Ascending aorta (tissue), 2 donors: ENCODE results near the gene UBE2O. TPM values are rescaled to one million over a fixed set of nuclear protein-coding genes. Genes with fewer than 3 reads are reported as not detected.

Experiments
- DNase-seq, 2 donors: peaks; one replicate each; pipeline ENCODE4 v3.0.0-alpha.2; 2019; ENCODE audit warnings: low spot score in 2 of 2
- H3K27ac ChIP-seq, 2 donors: fragments of 200-600 bp; sonication (generic); one replicate each; pipeline ENCODE4 v1.5.1; 2016 to 2017; ENCODE audit warnings: mild to moderate bottlenecking in 1 of 2
- H3K27me3 ChIP-seq: fragments of 200-600 bp; sonication (generic); one replicate; pipeline ENCODE4 v1.5.1; 2017
- H3K36me3 ChIP-seq, 2 donors: fragments of 200-600 bp; sonication (generic); one replicate each; pipeline ENCODE4 v1.5.1; 2016
- H3K4me1 ChIP-seq, 2 donors: fragments of 200-600 bp; sonication (generic); one replicate each; pipeline ENCODE4 v1.5.1; 2016 to 2017; ENCODE audit warnings: mild to moderate bottlenecking in 1 of 2
- H3K4me3 ChIP-seq, 2 donors: fragments of 200-600 bp; sonication (generic); one replicate each; pipeline ENCODE4 v1.5.1; 2016 to 2017; ENCODE audit warnings: mild to moderate bottlenecking in 1 of 2
- H3K9me3 ChIP-seq, 2 donors: fragments of 200-600 bp; sonication (generic); one replicate each; pipeline ENCODE4 v1.5.1; 2016
- CTCF ChIP-seq, 3 experiments: fragments of 200-600 bp in 2 of 3; fragments of 450-650 bp in 1 of 3; sonication (generic) in 2 of 3; IDR thresholded peaks; one replicate each; pipeline ENCODE4 v1.5.1; 2016 to 2019; ENCODE audit warnings: antibody characterized with exemption in 3 of 3, mild to moderate bottlenecking in 1 of 3, moderate library complexity in 1 of 3
- intact Hi-C: fragments of 100-400 bp; cut with DNase I; formaldehyde crosslinking; loops from one replicate; pipeline ENCODE4 v1.15.1; 2023
- total RNA-seq: library from RNA; depleted of rRNA; stranded (reverse); fragments of >200 nt; gene quantifications from one replicate; pipeline ENCODE4 v1.1.0, GENCODE V29; 2016

The UBE2O gene
- total RNA-seq, 1 donor from 2014 or later: 19.6 TPM

- no peak overlapping the region for H3K27ac ChIP-seq
- intact Hi-C loops: no loop called here
- no peak for DNase-seq
Measured at GRCh38 chr17:76405967-76406647, 46.8 kb downstream of the UBE2O start.

DNA sequence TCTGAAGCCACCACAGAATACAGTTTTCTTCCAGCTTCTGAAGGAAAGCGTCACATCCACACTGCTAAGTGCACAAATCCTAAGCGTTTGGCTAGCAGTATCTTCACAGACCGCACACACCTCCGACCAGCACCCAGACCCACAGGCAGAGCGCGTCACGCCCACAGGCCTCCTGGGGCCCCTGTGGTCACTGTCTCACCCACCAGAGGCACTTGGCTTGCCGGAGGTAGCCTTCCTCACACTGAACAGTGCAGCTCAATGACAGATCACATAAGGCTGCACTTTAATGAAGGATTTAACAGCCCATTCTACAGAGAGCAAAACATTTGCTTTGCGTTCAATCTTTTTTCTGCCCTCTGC is 47.4 kb downstream of the UBE2O start:
- H3K4me3 ChIP-seq: no peak overlapping the region
- intact Hi-C loops: no loop called here

More at GRCh38 chr17:76405967-76406647, 46.8 kb downstream of the UBE2O start:
- peaks cover 22 to 40% of the 10 kb centered on the region in 2 donors for H3K36me3 ChIP-seq
- H3K4me3 ChIP-seq: no peak overlapping the region
- no peaks in the 10 kb centered on the region for H3K27me3 ChIP-seq
- TF ChIP-seq CTCF (IDR thresholded peaks at IDR 0.05): no peak
- peaks cover 0 to 5% of the 10 kb centered on the region in 2 donors for H3K4me1 ChIP-seq
- H3K9me3 ChIP-seq: no peaks in the 10 kb centered on the region

DNA sequence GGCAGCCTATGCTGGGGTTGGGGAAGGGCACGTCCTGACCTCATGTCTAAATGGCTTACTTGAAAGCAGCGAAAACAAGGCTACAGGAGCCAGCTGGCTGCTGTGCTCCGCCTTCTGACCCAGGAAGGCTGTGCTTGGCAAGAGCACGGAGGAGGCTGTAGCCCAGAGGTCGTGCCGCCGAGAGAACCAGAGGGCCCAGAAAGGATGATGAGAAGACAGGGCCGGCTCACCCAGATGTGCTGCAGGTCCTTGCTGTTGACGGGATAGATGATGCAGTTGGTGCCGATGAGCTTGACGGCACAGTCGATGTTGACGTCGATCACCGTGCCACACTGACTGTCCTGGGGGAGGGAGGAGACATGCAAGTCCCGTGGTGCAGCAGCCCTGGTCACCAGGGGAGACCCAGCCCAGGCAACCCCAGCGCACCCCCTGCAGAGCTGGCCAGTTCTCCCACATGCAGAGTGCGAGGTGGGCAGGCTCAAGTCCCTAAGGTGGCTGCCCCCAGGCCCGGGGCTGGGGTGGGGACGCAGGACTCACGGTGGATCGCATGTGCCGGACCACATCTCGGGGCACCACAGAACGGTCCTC is 47.9 kb downstream of the UBE2O start:
- peaks cover 0 to 5% of the 10 kb centered on the region in 2 donors for H3K4me1 ChIP-seq
- no peak overlapping the region for H3K27ac ChIP-seq
- peaks cover 32 to 51% of the 10 kb centered on the region in 2 donors for H3K36me3 ChIP-seq
- intact Hi-C loops: no loop called here
- H3K4me3 ChIP-seq: no peak overlapping the region
- TF ChIP-seq CTCF (IDR thresholded peaks at IDR 0.05): no peak
- no peaks in the 10 kb centered on the region for H3K27me3 ChIP-seq
- no peaks in the 10 kb centered on the region for H3K9me3 ChIP-seq
- DNase-seq: no peak

More for the DNA sequence above, 47.4 kb downstream of the UBE2O start:
- Histone ChIP-seq H3K27me3 (no peaks in the 10 kb centered on the region), H3K27ac (no peak overlapping the region), H3K9me3 (no peaks in the 10 kb centered on the region), H3K4me1 (peaks cover 0 to 5% of the 10 kb centered on the region in 2 donors), H3K36me3 (peaks cover 27 to 46% of the 10 kb centered on the region in 2 donors)
- no peak for DNase-seq
- TF ChIP-seq CTCF (IDR thresholded peaks at IDR 0.05): no peak

GRCh38 chr17:76404256-76404655 is 48.7 kb downstream of the UBE2O start:
- H3K36me3 ChIP-seq: peaks cover 38 to 59% of the 10 kb centered on the region in 2 donors
- H3K9me3 ChIP-seq: no peaks in the 10 kb centered on the region
- TF ChIP-seq CTCF (IDR thresholded peaks at IDR 0.05): no peak
- H3K4me3 ChIP-seq: no peak overlapping the region
- intact Hi-C loops: no loop called here
- no peak for DNase-seq
- H3K4me1 ChIP-seq: peaks cover 0 to 5% of the 10 kb centered on the region in 2 donors
- H3K27me3 ChIP-seq: no peaks in the 10 kb centered on the region
- H3K27ac ChIP-seq: no peak overlapping the region

- Histone ChIP-seq H3K27me3 (no peaks in the 10 kb centered on the region), H3K27ac (no peak overlapping the region), H3K4me3 (no peak overlapping the region), H3K9me3 (no peaks in the 10 kb centered on the region), H3K36me3 (peaks cover 46 to 70% of the 10 kb centered on the region in 2 donors), H3K4me1 (peaks cover 0 to 5% of the 10 kb centered on the region in 2 donors)
- DNase-seq: no peak
- no peak for TF ChIP-seq CTCF (IDR thresholded peaks at IDR 0.05)
- intact Hi-C loops: no loop called here
Measured at GRCh38 chr17:76402711-76403110, 50.2 kb downstream of the UBE2O start.
